H1 (cell line): ENCODE measurements around the gene EYA4. TPM values are rescaled to one million over a fixed set of nuclear protein-coding genes. Genes with fewer than 3 reads are reported as not detected.

Experiments used
- CTCF ChIP-seq, 3 experiments: IDR thresholded peaks; 1 replicate in 2 of 3; 2 replicates in 1 of 3; pipeline versions ENCODE4 v1.5.1 to v1.6.1; 2011; ENCODE audit warnings: low read length in 3 of 3, mild to moderate bottlenecking in 3 of 3, inconsistent platforms in 2 of 3, low read depth in 1 of 3, moderate library complexity in 1 of 3; ENCODE audit not compliant: insufficient read depth in 1 of 3; ENCODE audit errors: control extremely low read depth in 1 of 3
- HDAC2 ChIP-seq, 2 experiments: fragments of 300-600 bp in 1 of 2; sonication (generic) in 1 of 2; IDR thresholded peaks; 2 replicates each; pipeline ENCODE4 v1.6.1; 2011 to 2012; ENCODE audit warnings: low read depth in 2 of 2, low read length in 2 of 2, mild to moderate bottlenecking in 2 of 2, moderate library complexity in 2 of 2, borderline replicate concordance in 1 of 2, inconsistent platforms in 1 of 2
- polyA plus RNA-seq, 7 experiments: library from polyadenylated mRNA; depleted of rRNA in 3 of 7; stranded (reverse) in 5 of 7; unstranded in 2 of 7; fragments of >200 nt in 5 of 7; fragments of 200-250 nt in 2 of 7; gene quantifications; 1 replicate in 5 of 7; 2 replicates in 1 of 7; 4 replicates in 1 of 7; pipeline versions ENCODE4 v1.2.1 to v1.2.3, GENCODE V29; 2011 to 2013; ENCODE audit warnings: missing spikeins in 2 of 7, mixed read lengths in 2 of 7
- total RNA-seq: library from RNA; stranded (reverse); fragmentation: NEBNext Ultra II Directional; extraction: Animal tissue kit (Norgen Biotek cat#: 25700); gene quantifications from 2 replicates; pipeline ENCODE4 v1.2.1, GENCODE V29; 2021

The EYA4 gene
- total and polyA plus RNA-seq, 2 of the 8 experiments (the other 6 are each of a cell fraction or from before 2014, with no cell fraction given): 0.06 to 0.17 TPM

DNA sequence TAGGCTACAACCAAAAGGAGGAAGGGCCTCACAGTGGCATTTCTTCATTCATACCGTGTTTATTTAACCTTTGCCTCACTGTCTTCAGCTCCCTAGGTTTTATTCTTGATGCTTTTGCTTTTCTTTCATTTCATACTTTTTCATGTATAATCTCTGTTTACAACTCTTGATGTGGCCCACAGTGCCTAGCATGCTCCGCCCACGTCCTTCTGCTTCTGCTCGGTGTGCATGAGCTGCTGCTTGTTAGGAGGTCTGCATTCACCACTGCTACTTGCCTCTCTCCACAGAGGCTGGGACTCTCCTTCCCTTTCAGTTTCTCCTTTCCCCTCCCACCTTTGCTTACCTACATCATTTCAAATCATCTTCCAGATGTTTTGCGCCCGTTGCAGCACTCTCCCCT lies 147.6 kb downstream of the EYA4 start (continued):
- no peak for TF ChIP-seq CTCF (IDR thresholded peaks at IDR 0.05; ENCODE audit: control extremely low read depth in 1 of 3, insufficient read depth in 1 of 3, low read depth in 1 of 3, low read length in 3 of 3)
- TF ChIP-seq HDAC2 (IDR thresholded peaks at IDR 0.05; ENCODE audit: borderline replicate concordance in 1 of 2, low read depth in 2 of 2, low read length in 2 of 2): no peak
